Measurements from ENCODE around the gene RTN4R. TPM values are rescaled to one million over a fixed set of nuclear protein-coding genes. Genes with fewer than 3 reads are reported as not detected.

RTN4R gene
- total and polyA plus RNA-seq, 2 experiments from 2014 or later = 10.6 to 38.4 TPM

GRCh38 chr22:20240900-20241299 lies 27.2 kb downstream of the RTN4R start:
- H3K27ac Mint-ChIP-seq = peak overlapping the region; percentile 89
- no peak for ATAC-seq

DNA sequence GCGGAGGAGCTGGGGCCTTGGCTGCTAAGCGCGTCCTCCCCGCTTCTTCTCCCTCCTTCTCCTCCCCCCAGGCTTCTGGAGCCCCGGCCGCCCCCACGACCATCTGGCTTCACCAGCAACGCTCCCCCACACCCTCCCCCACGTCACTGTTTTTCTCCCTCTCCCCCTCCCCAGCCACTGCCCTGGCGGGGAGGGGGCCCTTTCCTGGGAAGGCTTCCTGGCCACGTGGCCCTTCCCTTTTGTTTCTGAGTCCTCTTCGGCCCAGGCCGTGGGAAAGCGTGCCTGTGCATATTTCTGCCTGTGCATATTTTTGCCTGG lies 27.7 kb downstream of the RTN4R start:
- no peak; the same call in 1 of the 3 replicates for ATAC-seq
- Mint-ChIP-seq H3K9me3 (no peaks in the 10 kb centered on the region; the same call in 1 of the 3 replicates), H3K27me3 (ENCODE audit: insufficient read depth, low read depth, poor library complexity) (peaks cover 10% of the 10 kb centered on the region), H3K27ac (peak overlapping the region; percentile 89), H3K36me3 (ENCODE audit: low read depth) (no peaks in the 10 kb centered on the region; the same call in 2 of the 3 replicates), H3K4me1 (peaks cover 24% of the 10 kb centered on the region), H3K4me3 (no peak overlapping the region; the same call in 2 of the 3 replicates)
- DNase-seq (ENCODE audit: low spot score) = peak; percentile 44
- Histone ChIP-seq H3K4me3 (no peak overlapping the region), H3K9me2 (ENCODE audit: insufficient read depth) (no peaks in the 10 kb centered on the region), H3K27ac (ENCODE audit: low read depth) (no peak overlapping the region), H3K79me2 (replicated peaks; ENCODE audit: insufficient read depth) (no peaks in the 10 kb centered on the region), H3K4me2 (no peak overlapping the region), H4K20me1 (replicated peaks; ENCODE audit: insufficient read depth) (no peaks in the 10 kb centered on the region), H3F3A (replicated peaks; ENCODE audit: low read depth) (0 out of 2 replicates have a peak, but pooled peaks cover 4% of the 10 kb centered on the region), H3K27me3 (ENCODE audit: insufficient read depth) (no peaks in the 10 kb centered on the region), H3K36me3 (ENCODE audit: insufficient read depth) (no peaks in the 10 kb centered on the region), H3K4me1 (ENCODE audit: insufficient read depth) (peaks cover 4% of the 10 kb centered on the region; the same call in 1 of the 2 replicates), H2AFZ (no peak overlapping the region)
- TF ChIP-seq ETS1 (IDR thresholded peaks at IDR 0.05) (no peak), STAT1 (IDR thresholded peaks at IDR 0.05; ENCODE audit: unreplicated experiment) (no peak)

More at GRCh38 chr22:20240900-20241299, 27.2 kb downstream of the RTN4R start:
- no peaks in the 10 kb centered on the region; the same call in 2 of the 3 replicates for H3K9me3 Mint-ChIP-seq
- H3K4me3 ChIP-seq = no peak overlapping the region
- no peaks in the 10 kb centered on the region for H4K20me1 ChIP-seq (replicated peaks; ENCODE audit: insufficient read depth)
- DNase-seq (ENCODE audit: low spot score) = no peak
- 0 out of 2 replicates have a peak, but pooled peaks cover 4% of the 10 kb centered on the region for H3F3A ChIP-seq (replicated peaks; ENCODE audit: low read depth)
- no peak for TF ChIP-seq ZNF331 (CRISPR knock-in tag; IDR thresholded peaks at IDR 0.05; ENCODE audit: low read depth)
- no peak for TF ChIP-seq ZNF114 (CRISPR knock-in tag; IDR thresholded peaks at IDR 0.05)
- TF ChIP-seq, protein P1, sequence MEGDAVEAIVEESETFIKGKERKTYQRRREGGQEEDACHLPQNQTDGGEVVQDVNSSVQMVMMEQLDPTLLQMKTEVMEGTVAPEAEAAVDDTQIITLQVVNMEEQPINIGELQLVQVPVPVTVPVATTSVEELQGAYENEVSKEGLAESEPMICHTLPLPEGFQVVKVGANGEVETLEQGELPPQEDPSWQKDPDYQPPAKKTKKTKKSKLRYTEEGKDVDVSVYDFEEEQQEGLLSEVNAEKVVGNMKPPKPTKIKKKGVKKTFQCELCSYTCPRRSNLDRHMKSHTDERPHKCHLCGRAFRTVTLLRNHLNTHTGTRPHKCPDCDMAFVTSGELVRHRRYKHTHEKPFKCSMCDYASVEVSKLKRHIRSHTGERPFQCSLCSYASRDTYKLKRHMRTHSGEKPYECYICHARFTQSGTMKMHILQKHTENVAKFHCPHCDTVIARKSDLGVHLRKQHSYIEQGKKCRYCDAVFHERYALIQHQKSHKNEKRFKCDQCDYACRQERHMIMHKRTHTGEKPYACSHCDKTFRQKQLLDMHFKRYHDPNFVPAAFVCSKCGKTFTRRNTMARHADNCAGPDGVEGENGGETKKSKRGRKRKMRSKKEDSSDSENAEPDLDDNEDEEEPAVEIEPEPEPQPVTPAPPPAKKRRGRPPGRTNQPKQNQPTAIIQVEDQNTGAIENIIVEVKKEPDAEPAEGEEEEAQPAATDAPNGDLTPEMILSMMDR (conservative IDR thresholded peaks at IDR 0.05; ENCODE audit: low read depth in 2 of 2) = no peak
- no peak for TF ChIP-seq NANOG (IDR thresholded peaks at IDR 0.05; ENCODE audit: borderline replicate concordance)
- TF ChIP-seq POLR2AphosphoS5 (IDR thresholded peaks at IDR 0.05; ENCODE audit: low read depth) = no peak
- peaks cover 28% of the 10 kb centered on the region for H3K4me1 Mint-ChIP-seq
- no peaks in the 10 kb centered on the region for H3K9me2 ChIP-seq (ENCODE audit: insufficient read depth)
- H2AFZ ChIP-seq = no peak overlapping the region
- H3K36me3 ChIP-seq (ENCODE audit: insufficient read depth) = no peaks in the 10 kb centered on the region
- 0 out of 2 replicates have a peak, but pooled peaks cover 4% of the 10 kb centered on the region for H3K79me2 ChIP-seq (replicated peaks; ENCODE audit: insufficient read depth)
- H3K4me1 ChIP-seq (ENCODE audit: insufficient read depth) = peaks cover 4% of the 10 kb centered on the region; the same call in 1 of the 2 replicates
- no peak overlapping the region for H3K4me2 ChIP-seq
- no peaks in the 10 kb centered on the region; the same call in 2 of the 3 replicates for H3K36me3 Mint-ChIP-seq (ENCODE audit: low read depth)
- no peaks in the 10 kb centered on the region for H3K27me3 ChIP-seq (ENCODE audit: insufficient read depth)
- H3K27me3 Mint-ChIP-seq (ENCODE audit: insufficient read depth, low read depth, poor library complexity) = peaks cover 10% of the 10 kb centered on the region
- no peak overlapping the region for H3K4me3 Mint-ChIP-seq
- H3K27ac ChIP-seq (ENCODE audit: low read depth) = no peak overlapping the region
